GM23338 (cell line): ENCODE measurements around the gene XPC. TPM values are rescaled to one million over a fixed set of nuclear protein-coding genes. Genes with fewer than 3 reads are reported as not detected.

Source experiments
- ATAC-seq: fragments of 200-7000 bp; cut with Tn5 transposase; 3 replicates; pipeline ENCODE4 v1.9.1; 2020
- DNase-seq: peaks from one replicate; pipeline ENCODE4 v3.0.0-alpha.2; 2015; ENCODE audit warnings: low spot score
- H2AFZ ChIP-seq: fragments of 200-600 bp; sonication (generic); 2 replicates; pipeline ENCODE4 v1.8.0; 2016; ENCODE audit warnings: antibody characterized with exemption, mild to moderate bottlenecking, moderate library complexity
- H3F3A ChIP-seq: fragments of 200-600 bp; sonication (generic); replicated peaks from 2 replicates; pipeline ENCODE4 v1.8.0; 2017; ENCODE audit warnings: antibody characterized with exemption, mixed run types, low read depth
- H3K27ac ChIP-seq: fragments of 200-600 bp; sonication (generic); 2 replicates; pipeline ENCODE4 v1.6.1; 2016; ENCODE audit warnings: low read depth
- H3K27me3 ChIP-seq: fragments of 200-600 bp; sonication (generic); 2 replicates; pipeline ENCODE4 v1.8.0; 2016; ENCODE audit warnings: mild to moderate bottlenecking, mixed run types, moderate library complexity; ENCODE audit not compliant: insufficient read depth
- H3K36me3 ChIP-seq: fragments of 200-600 bp; sonication (generic); 2 replicates; pipeline ENCODE4 v1.8.0; 2016; ENCODE audit warnings: mild to moderate bottlenecking; ENCODE audit not compliant: insufficient read depth
- H3K4me1 ChIP-seq: fragments of 200-600 bp; sonication (generic); 2 replicates; pipeline ENCODE4 v1.8.0; 2016; ENCODE audit warnings: mild to moderate bottlenecking, moderate library complexity; ENCODE audit not compliant: insufficient read depth
- H3K4me2 ChIP-seq: fragments of 200-600 bp; sonication (generic); 2 replicates; pipeline ENCODE4 v1.7.1; 2017; ENCODE audit warnings: mixed run types
- H3K4me3 ChIP-seq: fragments of 200-600 bp; sonication (generic); 2 replicates; pipeline ENCODE4 v1.6.1; 2016; ENCODE audit warnings: mixed run types
- H3K79me2 ChIP-seq: fragments of 200-600 bp; sonication (generic); replicated peaks from 2 replicates; pipeline ENCODE4 v1.8.0; 2017; ENCODE audit warnings: mild to moderate bottlenecking; ENCODE audit not compliant: insufficient read depth
- H3K9me2 ChIP-seq: fragments of 200-600 bp; sonication (generic); 2 replicates; pipeline ENCODE4 v1.8.0; 2017; ENCODE audit not compliant: insufficient read depth
- H4K20me1 ChIP-seq: fragments of 200-600 bp; sonication (generic); replicated peaks from 2 replicates; pipeline ENCODE4 v1.8.0; 2017; ENCODE audit warnings: mild to moderate bottlenecking; ENCODE audit not compliant: insufficient read depth
- H3K27ac Mint-ChIP-seq: 2 replicates; pipeline ENCODE4 v1.8.0; 2020; ENCODE audit warnings: inconsistent platforms, mild to moderate bottlenecking, moderate library complexity, mixed read lengths
- H3K27me3 Mint-ChIP-seq: 3 replicates; pipeline ENCODE4 v1.8.0; 2022; ENCODE audit warnings: low read depth, mild to moderate bottlenecking, moderate library complexity, mixed read lengths, inconsistent platforms; ENCODE audit not compliant: insufficient read depth, poor library complexity
- H3K36me3 Mint-ChIP-seq: 3 replicates; pipeline ENCODE4 v1.8.0; 2021; ENCODE audit warnings: low read depth, mild to moderate bottlenecking, inconsistent platforms, moderate library complexity, mixed read lengths
- H3K4me1 Mint-ChIP-seq: 3 replicates; pipeline ENCODE4 v1.8.0; 2020; ENCODE audit warnings: mild to moderate bottlenecking, inconsistent platforms, mixed read lengths
- H3K4me3 Mint-ChIP-seq: 3 replicates; pipeline ENCODE4 v1.8.0; 2021; ENCODE audit warnings: moderate library complexity, mild to moderate bottlenecking, inconsistent platforms, mixed read lengths
- H3K9me3 Mint-ChIP-seq: 3 replicates; pipeline ENCODE4 v1.8.0; 2020; ENCODE audit warnings: moderate library complexity, mild to moderate bottlenecking, inconsistent platforms, mixed read lengths
- CREB1 ChIP-seq: fragments of 250-450 bp; sonication (Bioruptor Pico); IDR thresholded peaks from 2 replicates; pipeline ENCODE4 v1.5.0; 2020; ENCODE audit warnings: low read depth, mild to moderate bottlenecking, moderate library complexity
- EZH2 ChIP-seq: fragments of 200-600 bp; sonication (generic); IDR thresholded peaks from one replicate; pipeline ENCODE4 v1.8.0; 2017; ENCODE audit warnings: antibody characterized with exemption, mild to moderate bottlenecking, low read depth; ENCODE audit not compliant: unreplicated experiment
- EZH2phosphoT487 ChIP-seq: fragments of 200-600 bp; sonication (generic); IDR thresholded peaks from one replicate; pipeline ENCODE4 v1.8.1; 2018; ENCODE audit warnings: antibody characterized with exemption; ENCODE audit not compliant: unreplicated experiment
- JUNB ChIP-seq: IDR thresholded peaks from one replicate; pipeline ENCODE4 v1.6.1; 2016; ENCODE audit warnings: antibody characterized with exemption; ENCODE audit not compliant: unreplicated experiment
- NANOG ChIP-seq: IDR thresholded peaks from 2 replicates; pipeline ENCODE4 v1.6.1; 2016; ENCODE audit warnings: antibody characterized with exemption, borderline replicate concordance
- POLR2AphosphoS5 ChIP-seq: IDR thresholded peaks from 2 replicates; pipeline ENCODE4 v1.6.1; 2016; ENCODE audit warnings: antibody characterized with exemption, low read depth
- STAT1 ChIP-seq: IDR thresholded peaks from one replicate; pipeline ENCODE4 v1.6.1; 2016; ENCODE audit warnings: antibody characterized with exemption; ENCODE audit not compliant: unreplicated experiment
- ZNF114 ChIP-seq: fragments of 250-450 bp; sonication (Bioruptor Pico); IDR thresholded peaks from 2 replicates; pipeline ENCODE4 v1.5.0; 2020; ENCODE audit warnings: mild to moderate bottlenecking, moderate library complexity
- ZNF331 ChIP-seq: fragments of 250-450 bp; sonication (Bioruptor Pico); IDR thresholded peaks from 2 replicates; pipeline ENCODE4 v1.5.0; 2020; ENCODE audit warnings: low read depth, mild to moderate bottlenecking, moderate library complexity
- polyA plus RNA-seq: library from polyadenylated mRNA; unstranded; fragments of >200 nt; fragmentation: Nextera tagmentation; extraction: Ambion mirVana; gene quantifications from 2 replicates; pipeline ENCODE4 v1.2.1, GENCODE V29; 2016
- total RNA-seq: library from RNA; depleted of rRNA; stranded (reverse); fragments of >200 nt; shearing (Covaris generic); gene quantifications from 2 replicates; pipeline ENCODE4 v1.2.3, GENCODE V29; 2014
- TF ChIP-seq, protein P1 (sequence below): fragments of 250-450 bp; sonication (Bioruptor Pico); IDR thresholded peaks from 2 replicates; pipeline ENCODE4 v1.5.0; 2020; ENCODE audit warnings: mild to moderate bottlenecking, moderate library complexity
- TF ChIP-seq, protein P2 (sequence below): IDR thresholded peaks from 2 replicates; pipeline ENCODE4 v1.6.1; 2016; ENCODE audit warnings: antibody characterized with exemption

The XPC gene
- total and polyA plus RNA-seq, 2 experiments from 2014 or later, result 34.9 to 41.5 TPM

DNA sequence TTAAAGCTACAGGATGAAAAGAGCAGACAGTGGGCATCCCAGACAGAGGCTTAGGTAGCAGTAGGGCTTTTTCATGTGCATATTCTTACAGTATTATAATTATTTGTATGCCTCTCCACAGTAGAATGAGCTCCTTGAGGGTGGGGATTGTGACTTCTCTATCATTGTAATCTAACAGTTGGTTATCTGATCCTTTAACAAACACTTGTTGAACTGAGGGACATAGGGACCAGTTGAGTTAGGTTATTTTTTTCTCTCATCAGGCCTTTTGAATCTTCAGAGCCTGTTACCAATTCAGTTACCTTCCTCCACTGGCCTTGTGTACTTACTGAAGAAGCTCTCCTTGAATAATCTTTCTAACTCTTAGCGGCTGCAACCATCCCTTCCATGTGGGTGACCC is 1.4 kb upstream of the XPC start:
- H3K9me3 Mint-ChIP-seq, result 0 out of 3 replicates have a peak, but pooled peaks cover 3% of the 10 kb centered on the region
- Histone ChIP-seq H2AFZ (no peak overlapping the region), H3K9me2 (no peaks in the 10 kb centered on the region), H3K27me3 (no peaks in the 10 kb centered on the region), H3K79me2 (peaks cover 70% of the 10 kb centered on the region), H3K36me3 (peaks cover 32% of the 10 kb centered on the region), H3K4me2 (peak overlapping the region; percentile 94), H4K20me1 (peaks cover 14% of the 10 kb centered on the region), H3K4me1 (peaks cover 14% of the 10 kb centered on the region), H3K27ac (no peak overlapping the region), H3F3A (no peaks in the 10 kb centered on the region), H3K4me3 (peak overlapping the region; percentile 84)
- ATAC-seq, result no peak
- peaks cover 33% of the 10 kb centered on the region for H3K36me3 Mint-ChIP-seq
- TF ChIP-seq, protein P1, sequence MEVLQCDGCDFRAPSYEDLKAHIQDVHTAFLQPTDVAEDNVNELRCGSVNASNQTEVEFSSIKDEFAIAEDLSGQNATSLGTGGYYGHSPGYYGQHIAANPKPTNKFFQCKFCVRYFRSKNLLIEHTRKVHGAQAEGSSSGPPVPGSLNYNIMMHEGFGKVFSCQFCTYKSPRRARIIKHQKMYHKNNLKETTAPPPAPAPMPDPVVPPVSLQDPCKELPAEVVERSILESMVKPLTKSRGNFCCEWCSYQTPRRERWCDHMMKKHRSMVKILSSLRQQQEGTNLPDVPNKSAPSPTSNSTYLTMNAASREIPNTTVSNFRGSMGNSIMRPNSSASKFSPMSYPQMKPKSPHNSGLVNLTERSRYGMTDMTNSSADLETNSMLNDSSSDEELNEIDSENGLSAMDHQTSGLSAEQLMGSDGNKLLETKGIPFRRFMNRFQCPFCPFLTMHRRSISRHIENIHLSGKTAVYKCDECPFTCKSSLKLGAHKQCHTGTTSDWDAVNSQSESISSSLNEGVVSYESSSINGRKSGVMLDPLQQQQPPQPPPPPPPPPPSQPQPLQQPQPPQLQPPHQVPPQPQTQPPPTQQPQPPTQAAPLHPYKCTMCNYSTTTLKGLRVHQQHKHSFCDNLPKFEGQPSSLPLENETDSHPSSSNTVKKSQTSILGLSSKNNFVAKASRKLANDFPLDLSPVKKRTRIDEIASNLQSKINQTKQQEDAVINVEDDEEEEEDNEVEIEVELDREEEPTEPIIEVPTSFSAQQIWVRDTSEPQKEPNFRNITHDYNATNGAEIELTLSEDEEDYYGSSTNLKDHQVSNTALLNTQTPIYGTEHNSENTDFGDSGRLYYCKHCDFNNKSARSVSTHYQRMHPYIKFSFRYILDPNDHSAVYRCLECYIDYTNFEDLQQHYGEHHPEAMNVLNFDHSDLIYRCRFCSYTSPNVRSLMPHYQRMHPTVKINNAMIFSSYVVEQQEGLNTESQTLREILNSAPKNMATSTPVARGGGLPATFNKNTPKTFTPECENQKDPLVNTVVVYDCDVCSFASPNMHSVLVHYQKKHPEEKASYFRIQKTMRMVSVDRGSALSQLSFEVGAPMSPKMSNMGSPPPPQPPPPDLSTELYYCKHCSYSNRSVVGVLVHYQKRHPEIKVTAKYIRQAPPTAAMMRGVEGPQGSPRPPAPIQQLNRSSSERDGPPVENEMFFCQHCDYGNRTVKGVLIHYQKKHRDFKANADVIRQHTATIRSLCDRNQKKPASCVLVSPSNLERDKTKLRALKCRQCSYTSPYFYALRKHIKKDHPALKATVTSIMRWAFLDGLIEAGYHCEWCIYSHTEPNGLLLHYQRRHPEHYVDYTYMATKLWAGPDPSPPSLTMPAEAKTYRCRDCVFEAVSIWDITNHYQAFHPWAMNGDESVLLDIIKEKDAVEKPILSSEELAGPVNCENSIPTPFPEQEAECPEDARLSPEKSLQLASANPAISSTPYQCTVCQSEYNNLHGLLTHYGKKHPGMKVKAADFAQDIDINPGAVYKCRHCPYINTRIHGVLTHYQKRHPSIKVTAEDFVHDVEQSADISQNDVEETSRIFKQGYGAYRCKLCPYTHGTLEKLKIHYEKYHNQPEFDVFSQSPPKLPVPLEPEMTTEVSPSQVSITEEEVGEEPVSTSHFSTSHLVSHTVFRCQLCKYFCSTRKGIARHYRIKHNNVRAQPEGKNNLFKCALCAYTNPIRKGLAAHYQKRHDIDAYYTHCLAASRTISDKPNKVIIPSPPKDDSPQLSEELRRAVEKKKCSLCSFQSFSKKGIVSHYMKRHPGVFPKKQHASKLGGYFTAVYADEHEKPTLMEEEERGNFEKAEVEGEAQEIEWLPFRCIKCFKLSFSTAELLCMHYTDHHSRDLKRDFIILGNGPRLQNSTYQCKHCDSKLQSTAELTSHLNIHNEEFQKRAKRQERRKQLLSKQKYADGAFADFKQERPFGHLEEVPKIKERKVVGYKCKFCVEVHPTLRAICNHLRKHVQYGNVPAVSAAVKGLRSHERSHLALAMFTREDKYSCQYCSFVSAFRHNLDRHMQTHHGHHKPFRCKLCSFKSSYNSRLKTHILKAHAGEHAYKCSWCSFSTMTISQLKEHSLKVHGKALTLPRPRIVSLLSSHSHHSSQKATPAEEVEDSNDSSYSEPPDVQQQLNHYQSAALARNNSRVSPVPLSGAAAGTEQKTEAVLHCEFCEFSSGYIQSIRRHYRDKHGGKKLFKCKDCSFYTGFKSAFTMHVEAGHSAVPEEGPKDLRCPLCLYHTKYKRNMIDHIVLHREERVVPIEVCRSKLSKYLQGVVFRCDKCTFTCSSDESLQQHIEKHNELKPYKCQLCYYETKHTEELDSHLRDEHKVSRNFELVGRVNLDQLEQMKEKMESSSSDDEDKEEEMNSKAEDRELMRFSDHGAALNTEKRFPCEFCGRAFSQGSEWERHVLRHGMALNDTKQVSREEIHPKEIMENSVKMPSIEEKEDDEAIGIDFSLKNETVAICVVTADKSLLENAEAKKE (CRISPR knock-in tag), result no peak
- TF ChIP-seq POLR2AphosphoS5, result no peak
- no peak for TF ChIP-seq JUNB
- no peak for TF ChIP-seq STAT1
- TF ChIP-seq, protein P2, sequence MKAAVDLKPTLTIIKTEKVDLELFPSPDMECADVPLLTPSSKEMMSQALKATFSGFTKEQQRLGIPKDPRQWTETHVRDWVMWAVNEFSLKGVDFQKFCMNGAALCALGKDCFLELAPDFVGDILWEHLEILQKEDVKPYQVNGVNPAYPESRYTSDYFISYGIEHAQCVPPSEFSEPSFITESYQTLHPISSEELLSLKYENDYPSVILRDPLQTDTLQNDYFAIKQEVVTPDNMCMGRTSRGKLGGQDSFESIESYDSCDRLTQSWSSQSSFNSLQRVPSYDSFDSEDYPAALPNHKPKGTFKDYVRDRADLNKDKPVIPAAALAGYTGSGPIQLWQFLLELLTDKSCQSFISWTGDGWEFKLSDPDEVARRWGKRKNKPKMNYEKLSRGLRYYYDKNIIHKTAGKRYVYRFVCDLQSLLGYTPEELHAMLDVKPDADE, result no peak
- TF ChIP-seq EZH2phosphoT487, result no peak
- no peak for TF ChIP-seq NANOG
- TF ChIP-seq ZNF331 (CRISPR knock-in tag), result no peak
- no peak for TF ChIP-seq CREB1 (CRISPR knock-in tag)
- TF ChIP-seq ZNF114 (CRISPR knock-in tag), result no peak
- no peak for TF ChIP-seq EZH2
- no peak for DNase-seq
- peaks cover 27% of the 10 kb centered on the region for H3K4me1 Mint-ChIP-seq
- H3K4me3 Mint-ChIP-seq, result peak overlapping the region; percentile 99
- H3K27ac Mint-ChIP-seq, result 0 out of 2 replicates have a peak overlapping the region, but pooled peaks have one; percentile 99
- peaks cover 10% of the 10 kb centered on the region for H3K27me3 Mint-ChIP-seq
